ES-I3 (cell line): ENCODE results near the gene RAD51C.
A peak's percentile ranks its signal among the peaks of the same experiment; 100 is the strongest.
"Not testable (repeated sequence)": the region's sequence is repeated elsewhere in the genome, so short reads cannot be mapped to it uniquely, and the experiment has no call there.

Experiments used
- H3K36me3 ChIP-seq: 2 replicates; pipeline ENCODE4 v1.6.1; 2013; ENCODE audit warnings: mild to moderate bottlenecking, low read length, control low read depth, moderate library complexity; ENCODE audit not compliant: insufficient read depth
- H3K4me1 ChIP-seq: 2 replicates; pipeline ENCODE4 v1.6.1; 2013; ENCODE audit warnings: mild to moderate bottlenecking, control low read depth, low read length; ENCODE audit not compliant: insufficient read depth
- H3K9ac ChIP-seq: 2 replicates; pipeline ENCODE4 v1.6.1; 2013; ENCODE audit warnings: low read depth, mild to moderate bottlenecking, low read length, moderate library complexity
- H3K9me3 ChIP-seq: 2 replicates; pipeline ENCODE4 v1.6.1; 2013; ENCODE audit warnings: mild to moderate bottlenecking, low read length, moderate library complexity; ENCODE audit not compliant: control insufficient read depth, insufficient read depth

The RAD51C gene

DNA sequence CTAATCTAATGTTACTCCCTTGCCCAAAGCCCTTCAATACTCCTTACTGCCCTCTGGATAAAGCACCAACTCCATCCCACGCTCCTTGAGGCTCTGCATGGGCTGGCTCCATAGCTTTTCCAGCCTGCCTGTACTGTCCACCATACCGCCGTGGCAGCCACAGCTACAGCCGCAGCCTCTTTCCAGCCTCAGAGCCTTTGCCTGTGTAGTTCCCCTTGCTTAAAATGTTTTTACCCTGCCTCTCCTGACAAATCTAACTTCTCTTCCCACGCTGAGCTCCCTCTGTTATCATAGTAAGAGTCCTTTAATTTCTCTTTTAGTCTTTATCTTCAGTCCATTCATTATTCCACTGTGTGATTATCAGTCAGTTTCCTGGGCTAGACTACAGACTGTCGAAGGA lies 22.5 kb upstream of the RAD51C start:
- no peak overlapping the region for H3K9ac ChIP-seq
- no peaks in the 10 kb centered on the region for H3K36me3 ChIP-seq
- H3K9me3 ChIP-seq, result no peaks in the 10 kb centered on the region
- H3K4me1 ChIP-seq, result no peaks in the 10 kb centered on the region; the same call in 1 of the 2 replicates

DNA sequence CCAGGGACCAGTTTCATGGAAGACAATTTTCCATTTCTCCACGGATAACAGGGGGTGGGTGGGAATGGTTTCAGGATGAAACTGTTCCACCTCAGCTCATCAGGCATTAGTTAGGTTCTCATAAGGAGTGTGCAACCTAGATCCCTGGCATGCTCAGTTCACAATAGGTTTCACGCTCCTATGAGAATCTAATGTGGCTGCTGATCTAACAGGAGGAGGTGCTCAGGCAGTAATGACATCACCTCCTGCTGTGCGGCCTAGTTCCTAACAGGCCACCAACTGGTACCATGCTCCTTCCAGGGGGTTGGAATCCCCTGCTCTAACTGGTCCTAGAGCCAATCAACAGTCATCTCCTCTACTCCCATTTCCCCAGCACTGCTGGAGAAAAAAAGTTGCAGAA lies 20.4 kb upstream of the RAD51C start:
- Histone ChIP-seq H3K4me1 (no peaks in the 10 kb centered on the region; the same call in 1 of the 2 replicates), H3K9me3 (no peaks in the 10 kb centered on the region), H3K9ac (no peak overlapping the region), H3K36me3 (no peaks in the 10 kb centered on the region)

GRCh38 chr17:58677194-58677880 lies 15.1 kb upstream of the RAD51C start:
- Histone ChIP-seq H3K36me3 (no peaks in the 10 kb centered on the region), H3K9ac (no peak overlapping the region), H3K9me3 (no peaks in the 10 kb centered on the region)

DNA sequence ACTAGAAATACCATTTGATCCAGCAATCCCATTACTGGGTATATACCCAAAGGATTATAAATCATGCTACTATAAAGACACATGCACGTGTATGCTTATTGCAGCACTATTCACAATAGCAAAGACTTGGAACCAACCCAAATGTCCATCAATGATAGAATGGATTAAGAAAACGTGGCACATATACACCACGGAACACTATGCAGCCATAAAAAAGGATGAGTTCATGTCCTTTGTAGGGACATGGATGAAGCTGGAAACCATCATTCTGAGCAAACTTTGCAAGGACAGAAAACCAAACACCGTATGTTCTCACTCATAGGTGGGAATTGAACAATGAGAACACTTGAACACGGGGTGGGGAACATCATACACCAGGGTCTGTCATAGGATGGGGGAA lies 14.1 kb upstream of the RAD51C start:
- H3K9ac ChIP-seq, H3K36me3 ChIP-seq, H3K4me1 ChIP-seq, H3K9me3 ChIP-seq: not testable (repeated sequence)

More at GRCh38 chr17:58677194-58677880, 15.1 kb upstream of the RAD51C start:
- H3K4me1 ChIP-seq, result no peaks in the 10 kb centered on the region; the same call in 1 of the 2 replicates

DNA sequence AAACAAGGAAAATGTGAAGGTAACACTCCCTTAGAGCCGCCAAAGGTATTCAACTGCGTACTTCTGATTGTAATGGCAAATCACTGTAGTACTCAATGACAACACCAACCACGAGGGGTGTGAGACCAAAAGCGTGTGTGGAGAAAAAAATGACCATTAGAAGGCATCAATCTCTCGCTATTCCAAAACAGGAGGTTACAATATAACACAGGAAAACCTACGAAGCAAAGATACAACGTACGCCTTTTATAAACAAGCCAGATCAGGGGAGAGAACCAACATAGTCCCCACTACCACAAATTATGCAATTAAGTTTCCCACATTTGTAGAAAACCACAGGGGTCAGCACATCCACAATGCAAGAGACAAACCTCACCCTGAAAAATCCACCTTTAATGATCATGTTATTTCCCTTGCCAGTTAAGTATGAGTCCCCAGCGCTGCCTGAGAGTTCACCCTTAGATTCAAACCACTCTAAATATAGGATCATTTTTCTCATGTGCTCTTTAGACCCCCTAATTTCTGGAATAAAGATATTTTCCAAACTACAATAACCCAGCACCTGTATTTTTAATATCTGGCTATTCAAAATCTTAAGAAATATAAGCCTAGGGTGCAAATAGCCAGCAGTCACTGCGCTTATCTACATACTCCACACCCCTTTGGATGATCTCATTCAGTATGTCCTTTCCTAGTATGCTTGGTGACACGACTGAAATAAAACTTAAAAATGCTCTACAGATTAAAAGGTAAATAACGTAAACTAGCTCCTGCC lies 13.0 kb upstream of the RAD51C start:
- Histone ChIP-seq H3K9me3 (no peaks in the 10 kb centered on the region), H3K4me1 (no peaks in the 10 kb centered on the region), H3K9ac (peak overlapping the region; percentile 39), H3K36me3 (no peaks in the 10 kb centered on the region)

GRCh38 chr17:58680038-58680369 lies 12.4 kb upstream of the RAD51C start:
- peak overlapping the region; percentile 39 for H3K9ac ChIP-seq
- H3K9me3 ChIP-seq, result no peaks in the 10 kb centered on the region
- H3K4me1 ChIP-seq, result no peaks in the 10 kb centered on the region
- H3K36me3 ChIP-seq, result no peaks in the 10 kb centered on the region

- Histone ChIP-seq H3K9me3 (no peaks in the 10 kb centered on the region), H3K9ac (no peak overlapping the region), H3K36me3 (no peaks in the 10 kb centered on the region), H3K4me1 (no peaks in the 10 kb centered on the region)
These were observed 8.4 kb upstream of the RAD51C start for GRCh38 chr17:58684003-58684402.

DNA sequence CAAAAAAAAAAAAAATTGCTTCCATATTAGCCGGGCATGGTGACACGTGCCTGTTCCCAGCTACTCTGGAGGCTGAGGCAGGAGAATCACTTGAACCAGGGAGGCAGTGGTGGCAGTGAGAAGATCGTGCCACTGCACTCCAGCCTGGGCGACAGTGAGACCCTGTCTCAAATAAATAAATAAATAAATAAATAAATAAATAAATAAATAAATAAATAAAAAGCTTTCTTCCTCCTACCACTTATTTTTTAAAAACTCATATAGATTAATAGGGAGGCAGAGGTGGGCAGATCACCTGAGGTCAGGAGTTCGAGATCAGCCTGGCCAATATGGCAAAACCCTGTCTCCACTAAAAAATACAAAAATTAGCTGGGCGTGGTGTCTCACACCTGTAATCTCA lies 7.9 kb upstream of the RAD51C start:
- not testable (repeated sequence) for H3K36me3 ChIP-seq, H3K9ac ChIP-seq, H3K9me3 ChIP-seq, H3K4me1 ChIP-seq

GRCh38 chr17:58686980-58687379 lies 5.4 kb upstream of the RAD51C start:
- Histone ChIP-seq H3K9ac (no peak overlapping the region), H3K4me1 (no peaks in the 10 kb centered on the region; the same call in 1 of the 2 replicates), H3K9me3 (no peaks in the 10 kb centered on the region), H3K36me3 (no peaks in the 10 kb centered on the region)

DNA sequence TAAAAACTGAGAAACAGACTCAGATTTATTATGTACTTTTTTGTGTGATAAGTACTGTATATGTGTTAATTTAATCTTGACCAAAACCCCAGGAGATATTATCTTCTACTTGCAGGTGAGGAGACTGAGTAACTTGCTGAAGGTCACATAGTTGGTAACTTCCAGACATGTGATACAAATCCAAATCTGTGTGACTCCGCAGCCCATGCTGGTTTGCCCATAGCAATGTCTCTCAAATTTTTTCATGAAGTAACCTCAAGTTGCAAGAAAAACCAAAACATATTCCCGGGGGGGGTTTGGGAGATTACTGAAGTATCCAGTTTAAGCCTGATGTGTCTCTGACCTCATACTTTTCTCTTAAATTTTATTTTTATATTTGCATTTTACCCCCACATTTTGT lies 3.9 kb upstream of the RAD51C start:
- Histone ChIP-seq H3K36me3 (no peaks in the 10 kb centered on the region), H3K9ac (no peak overlapping the region), H3K4me1 (peaks cover 3% of the 10 kb centered on the region; the same call in 1 of the 2 replicates), H3K9me3 (no peaks in the 10 kb centered on the region)

- H3K9ac ChIP-seq, H3K4me1 ChIP-seq, H3K9me3 ChIP-seq, H3K36me3 ChIP-seq: not testable (repeated sequence)
These were observed 2.4 kb upstream of the RAD51C start for GRCh38 chr17:58690033-58690432.

GRCh38 chr17:58691701-58692238 lies 632 bp upstream of the RAD51C start, which contains the start of gene TEX14:
Gene TEX14 (minus strand): TSS chr17:58692045. CDS start chr17:58652001, 40,044 bp downstream.
- peaks cover 3% of the 10 kb centered on the region; the same call in 1 of the 2 replicates for H3K4me1 ChIP-seq
- peak within 1 kb of the TSS; percentile 63 for H3K9ac ChIP-seq
- no peaks in the 10 kb centered on the region for H3K9me3 ChIP-seq
- no peaks in the 10 kb centered on the region for H3K36me3 ChIP-seq

- H3K36me3 ChIP-seq, result no peaks in the 10 kb centered on the region
- H3K9me3 ChIP-seq, result no peaks in the 10 kb centered on the region
These were observed 806 bp downstream of the RAD51C start for GRCh38 chr17:58693208-58693607.

DNA sequence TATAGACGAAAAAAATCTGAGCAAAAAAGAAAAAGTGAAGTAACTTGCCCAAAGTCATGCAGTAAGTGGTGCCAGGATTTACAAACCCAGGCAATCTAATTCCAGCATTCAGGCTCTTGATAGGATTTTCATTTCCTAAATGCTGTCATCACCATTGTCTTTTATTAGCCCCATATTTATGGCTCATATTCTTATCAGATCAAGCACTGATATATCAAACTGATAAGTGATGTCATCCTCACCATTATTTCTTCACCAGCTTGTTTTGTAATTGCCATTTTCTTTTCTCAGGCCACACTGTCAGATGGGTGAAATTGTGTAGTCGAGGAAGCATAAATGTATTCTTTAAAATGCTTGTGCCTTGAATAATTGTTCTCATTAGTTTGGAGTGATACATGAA lies 1.3 kb downstream of the RAD51C start:
- Histone ChIP-seq H3K9ac (peak overlapping the region; percentile 63; the same call in 1 of the 2 replicates), H3K9me3 (no peaks in the 10 kb centered on the region), H3K36me3 (no peaks in the 10 kb centered on the region), H3K4me1 (peaks cover 3% of the 10 kb centered on the region; the same call in 1 of the 2 replicates)

More at GRCh38 chr17:58693208-58693607, 806 bp downstream of the RAD51C start:
- peak overlapping the region; percentile 63; the same call in 1 of the 2 replicates for H3K9ac ChIP-seq
- H3K4me1 ChIP-seq, result peaks cover 3% of the 10 kb centered on the region; the same call in 1 of the 2 replicates

DNA sequence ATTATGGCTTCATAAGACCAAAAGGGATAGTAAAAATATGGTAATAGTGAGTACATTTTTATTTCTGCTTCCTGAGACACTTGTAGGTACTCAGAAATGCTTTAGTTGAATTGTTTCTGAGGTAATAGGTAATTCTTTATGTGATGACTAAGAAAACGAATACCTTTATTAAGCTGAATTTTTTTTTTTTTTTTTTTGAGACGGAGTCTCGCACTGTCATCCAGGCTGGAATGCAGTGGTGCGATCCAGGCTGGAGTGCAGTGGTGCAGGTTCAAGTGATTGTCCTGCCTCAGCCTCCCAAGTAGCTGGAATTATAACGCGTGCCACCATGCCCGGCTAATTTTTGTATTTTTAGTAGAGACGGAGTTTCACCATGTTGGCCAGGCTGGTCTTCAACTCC lies 1.9 kb downstream of the RAD51C start:
- Histone ChIP-seq H3K9ac (no peak overlapping the region), H3K4me1 (peaks cover 3% of the 10 kb centered on the region; the same call in 1 of the 2 replicates), H3K9me3 (no peaks in the 10 kb centered on the region), H3K36me3 (no peaks in the 10 kb centered on the region)
